NB4 (cell line): ENCODE results near the gene BORCS6.

ENCODE experiments used
- MAX ChIP-seq: IDR thresholded peaks from 2 replicates; pipeline ENCODE4 v1.6.1; 2011; ENCODE audit warnings: low read depth, low read length
- POLR2A ChIP-seq: IDR thresholded peaks from 2 replicates; pipeline ENCODE4 v1.6.1; 2011; ENCODE audit warnings: mild to moderate bottlenecking; ENCODE audit not compliant: insufficient read length; ENCODE audit errors: extremely low read depth
- TF ChIP-seq, protein P1 (sequence below): IDR thresholded peaks from one replicate; pipeline ENCODE4 v1.5.1; 2012; ENCODE audit warnings: low read depth, low read length

- TF ChIP-seq, protein P1, sequence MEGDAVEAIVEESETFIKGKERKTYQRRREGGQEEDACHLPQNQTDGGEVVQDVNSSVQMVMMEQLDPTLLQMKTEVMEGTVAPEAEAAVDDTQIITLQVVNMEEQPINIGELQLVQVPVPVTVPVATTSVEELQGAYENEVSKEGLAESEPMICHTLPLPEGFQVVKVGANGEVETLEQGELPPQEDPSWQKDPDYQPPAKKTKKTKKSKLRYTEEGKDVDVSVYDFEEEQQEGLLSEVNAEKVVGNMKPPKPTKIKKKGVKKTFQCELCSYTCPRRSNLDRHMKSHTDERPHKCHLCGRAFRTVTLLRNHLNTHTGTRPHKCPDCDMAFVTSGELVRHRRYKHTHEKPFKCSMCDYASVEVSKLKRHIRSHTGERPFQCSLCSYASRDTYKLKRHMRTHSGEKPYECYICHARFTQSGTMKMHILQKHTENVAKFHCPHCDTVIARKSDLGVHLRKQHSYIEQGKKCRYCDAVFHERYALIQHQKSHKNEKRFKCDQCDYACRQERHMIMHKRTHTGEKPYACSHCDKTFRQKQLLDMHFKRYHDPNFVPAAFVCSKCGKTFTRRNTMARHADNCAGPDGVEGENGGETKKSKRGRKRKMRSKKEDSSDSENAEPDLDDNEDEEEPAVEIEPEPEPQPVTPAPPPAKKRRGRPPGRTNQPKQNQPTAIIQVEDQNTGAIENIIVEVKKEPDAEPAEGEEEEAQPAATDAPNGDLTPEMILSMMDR, result no peak
- TF ChIP-seq MAX, result no peak
- no peak for TF ChIP-seq POLR2A
Measured at GRCh38 chr17:8225813-8226535, 36.0 kb upstream of the BORCS6 start.
